PC-9 (cell line): Measurements from ENCODE around the gene TNFRSF8.

Experiments
- CTCF ChIP-seq: fragments of 200-600 bp; sonication (generic); conservative IDR thresholded peaks from 2 replicates; pipeline ENCODE4 v1.6.1; 2017; ENCODE audit warnings: mixed run types, antibody characterized with exemption, mild to moderate bottlenecking, moderate library complexity
- EZH2 ChIP-seq: fragments of 200-600 bp; sonication (generic); IDR thresholded peaks from 2 replicates; pipeline ENCODE4 v1.8.0; 2017; ENCODE audit warnings: antibody characterized with exemption, low read depth

DNA sequence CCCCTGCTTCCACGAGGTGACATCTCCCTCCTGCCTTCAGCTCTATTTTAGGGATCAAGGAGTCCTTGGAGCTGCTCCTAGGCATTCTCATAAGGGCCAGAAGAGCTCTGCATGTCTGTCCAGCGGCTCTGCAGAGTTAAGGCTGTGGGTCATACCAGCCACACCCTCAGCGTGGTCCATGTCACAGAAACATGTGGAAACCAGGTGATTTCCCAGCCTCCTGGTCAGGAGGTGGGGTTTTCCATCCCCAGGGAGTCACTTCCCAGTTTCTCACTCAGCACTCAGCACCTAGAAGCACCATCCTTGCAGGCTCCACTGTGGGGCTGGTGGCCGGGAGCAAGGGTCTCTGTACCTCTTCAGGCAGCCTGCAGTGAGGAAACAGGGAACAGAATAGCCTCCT, 102.2 kb downstream of the TNFRSF8 start:
- TF ChIP-seq CTCF (no peak), EZH2 (no peak)
